ENCODE results near the gene BASP1.

GRCh38 chr5:17260549-17260948 lies 43.1 kb downstream of the BASP1 start:
- TF ChIP-seq, protein P1, sequence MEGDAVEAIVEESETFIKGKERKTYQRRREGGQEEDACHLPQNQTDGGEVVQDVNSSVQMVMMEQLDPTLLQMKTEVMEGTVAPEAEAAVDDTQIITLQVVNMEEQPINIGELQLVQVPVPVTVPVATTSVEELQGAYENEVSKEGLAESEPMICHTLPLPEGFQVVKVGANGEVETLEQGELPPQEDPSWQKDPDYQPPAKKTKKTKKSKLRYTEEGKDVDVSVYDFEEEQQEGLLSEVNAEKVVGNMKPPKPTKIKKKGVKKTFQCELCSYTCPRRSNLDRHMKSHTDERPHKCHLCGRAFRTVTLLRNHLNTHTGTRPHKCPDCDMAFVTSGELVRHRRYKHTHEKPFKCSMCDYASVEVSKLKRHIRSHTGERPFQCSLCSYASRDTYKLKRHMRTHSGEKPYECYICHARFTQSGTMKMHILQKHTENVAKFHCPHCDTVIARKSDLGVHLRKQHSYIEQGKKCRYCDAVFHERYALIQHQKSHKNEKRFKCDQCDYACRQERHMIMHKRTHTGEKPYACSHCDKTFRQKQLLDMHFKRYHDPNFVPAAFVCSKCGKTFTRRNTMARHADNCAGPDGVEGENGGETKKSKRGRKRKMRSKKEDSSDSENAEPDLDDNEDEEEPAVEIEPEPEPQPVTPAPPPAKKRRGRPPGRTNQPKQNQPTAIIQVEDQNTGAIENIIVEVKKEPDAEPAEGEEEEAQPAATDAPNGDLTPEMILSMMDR (IDR thresholded peaks at IDR 0.05; ENCODE audit: low read length): no peak
- TF ChIP-seq EZH2phosphoT487 (IDR thresholded peaks at IDR 0.05; ENCODE audit: low read length) (no peak), EZH2 (optimal IDR thresholded peaks at IDR 0.05; ENCODE audit: low read depth, low read length) (no peak)
